Ovary (tissue), 10 donors: ENCODE data around the gene FOXM1. TPM values are rescaled to one million over a fixed set of nuclear protein-coding genes. Genes with fewer than 3 reads are reported as not detected.

Experiments used
- DNase-seq, 5 donors: peaks; one replicate each; pipeline ENCODE4 v3.0.0-alpha.2; 2019 to 2020
- H3K27ac ChIP-seq, 2 donors: fragments of 200-600 bp; one replicate each; pipeline versions ENCODE4 v1.5.1 to v1.8.0; 2019 to 2022
- H3K27me3 ChIP-seq: fragments of 200-600 bp; one replicate; pipeline ENCODE4 v1.8.0; 2022
- H3K36me3 ChIP-seq: fragments of 200-600 bp; sonication (generic); one replicate; pipeline ENCODE4 v1.5.1; 2019
- H3K4me1 ChIP-seq: one replicate; pipeline ENCODE4 v1.8.1; 2013; ENCODE audit warnings: mild to moderate bottlenecking, moderate library complexity; ENCODE audit not compliant: insufficient read depth
- H3K4me3 ChIP-seq: fragments of 200-600 bp; sonication (generic); one replicate; pipeline ENCODE4 v1.5.1; 2017
- H3K9me3 ChIP-seq, 2 donors: fragments of 200-600 bp in 1 of 2; sonication (generic) in 1 of 2; one replicate each; pipeline versions ENCODE4 v1.5.1 to v1.8.1; 2013 to 2019; ENCODE audit warnings: mild to moderate bottlenecking in 1 of 2, moderate library complexity in 1 of 2
- CTCF ChIP-seq, 3 donors: fragments of 450-650 bp in 2 of 3; fragments of 200-600 bp in 1 of 3; IDR thresholded peaks; one replicate each; pipeline versions ENCODE4 v1.5.1 to v1.8.0; 2016 to 2022; ENCODE audit warnings: antibody characterized with exemption in 3 of 3, mild to moderate bottlenecking in 1 of 3
- EP300 ChIP-seq: sonication (generic); formaldehyde crosslinking; IDR thresholded peaks from one replicate; pipeline ENCODE4 v1.6.1; 2017; ENCODE audit warnings: antibody characterized with exemption
- POLR2A ChIP-seq: fragments of 450-650 bp; IDR thresholded peaks from one replicate; pipeline ENCODE4 v1.6.1; 2017; ENCODE audit warnings: antibody characterized with exemption, mild to moderate bottlenecking, moderate library complexity
- WGBS, 3 donors: extraction: QIAGEN DNeasy Blood & Tissue Kit in 1 of 3; methylation state at CpG; one replicate each; pipeline versions ENCODE4 v1.1.5 to v1.1.7; 2013 to 2017; 5-methylcytosine and 5-hydroxymethylcytosine counted together
- intact Hi-C, 4 donors: fragments of 100-400 bp; cut with DNase I; formaldehyde crosslinking; loops; one replicate each; pipeline versions ENCODE4 v1.11.0 to v1.15.1; 2022 to 2023
- long read RNA-seq, 3 donors: library from polyadenylated mRNA in 2 of 3; unstranded in 2 of 3; transcript quantifications; one replicate each; pipeline ENCODE4 v2.0.0 and lab custom pipeline, GENCODE V29; 2021 to 2026
- polyA plus RNA-seq, 2 donors: library from polyadenylated mRNA; stranded (reverse); fragments of 200-250 nt in 1 of 2; fragments of 350-450 nt in 1 of 2; fragmentation: Illumina TruSeq in 1 of 2; extraction: RNeasy Lipid Tissue Mini Kit (QIAGEN cat#74804) in 1 of 2; gene quantifications; one replicate each; pipeline ENCODE4 v1.2.3, GENCODE V29; 2013 to 2014
- total RNA-seq, 7 donors: library from RNA; depleted of rRNA in 2 of 7; stranded (reverse); fragments of >200 nt in 2 of 7; fragmentation: NEBNext Ultra II Directional in 3 of 7; extraction: Animal tissue kit (Norgen Biotek cat#: 25700) in 3 of 7; gene quantifications; one replicate each; pipeline versions ENCODE4 v1.1.0 to v1.2.4, GENCODE V29; 2016 to 2023
- donor health status: DM: no; HTN: no; CAD: no; lungs with moderate emphysema.
- donor health status: DM: no; HTN: no; CAD: no.
- donor health status: Bipolar disorder and iron deficiency.
- donor health status: DM: yes; HTN: yes; CAD: no.
- donor health status: DM: no; HTN: no; CAD: no.
- donor health status: DM: yes; HTN: yes; CAD: no.

FOXM1 gene
- total RNA-seq (1 to 10 TPM in 1 of 7 donors, under 1 TPM in 4, not detected in 2; 0.22 to 2.5 (median 0.36) TPM), polyA plus RNA-seq (1 to 10 TPM in 1 of 2 donors, under 1 TPM in 1; 0.62 to 3.0 TPM)
- long read RNA-seq, donor 1: 0 reads
- long read RNA-seq, donor 2, partial matches to known transcripts: 0 of 3 reads
- long read RNA-seq, donor 2, other reads (novel, unspliced or antisense): 0 of 3 reads
- long read RNA-seq, donor 3, partial matches to known transcripts: 0 of 2 reads
- long read RNA-seq, donor 3, other reads (novel, unspliced or antisense): 2 of 2 reads

DNA sequence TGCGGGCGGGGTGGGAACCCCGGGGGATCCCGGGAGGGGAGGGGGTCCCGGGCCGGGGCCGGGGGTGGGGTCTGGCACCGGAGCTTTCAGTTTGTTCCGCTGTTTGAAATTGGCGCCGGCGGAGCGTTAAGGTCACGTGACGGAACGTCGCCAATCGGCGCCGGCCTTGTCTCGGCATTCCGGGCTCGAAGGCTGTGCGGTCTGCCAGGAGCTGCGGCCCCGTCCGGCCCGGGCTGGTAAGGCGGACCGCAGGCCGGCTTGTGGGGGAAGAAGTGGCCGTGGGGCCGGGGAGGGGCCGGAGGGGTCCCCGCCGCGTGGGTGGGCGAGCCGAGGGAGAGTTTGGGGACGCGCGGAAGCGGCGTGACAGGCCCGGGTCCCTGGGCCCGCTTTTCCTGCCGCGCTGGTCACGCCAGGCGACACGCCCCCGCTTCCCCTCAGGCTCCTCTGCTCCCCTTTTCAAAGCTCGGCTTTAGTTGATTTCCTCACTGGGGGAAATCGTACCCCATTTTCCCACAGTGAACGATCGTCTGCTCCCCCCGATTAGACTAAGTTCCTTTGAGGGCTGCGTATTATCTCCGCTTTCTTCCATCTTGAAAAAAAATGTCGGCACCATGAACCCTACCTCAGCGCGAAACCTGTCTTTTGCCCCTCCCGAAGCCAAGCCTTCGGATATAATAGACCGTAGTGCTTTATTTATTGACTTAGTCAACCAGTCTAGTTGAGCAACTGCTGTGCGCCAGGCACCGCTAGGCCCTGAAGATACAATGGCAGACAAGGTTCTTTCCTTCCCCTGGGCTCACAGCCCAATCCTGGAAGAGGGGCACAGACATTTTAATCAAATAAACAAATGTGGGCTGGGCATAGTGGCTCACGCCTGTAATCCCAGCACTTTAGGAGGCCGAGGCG, at the start of gene FOXM1, which contains the start of gene RHNO1:
FOXM1 (minus strand) TSS at position 128 of the 906 bp plus-strand sequence. CDS start 2,696 bp downstream, outside the sequence.
RHNO1 (plus strand) TSS at position 177 of the 906 bp plus-strand sequence. CDS start 8,144 bp downstream, outside the sequence.
- intact Hi-C loops: loop anchor here in 1 of 4 donors (10.0 kb wide), 1 partner anchor 158 kb away; no protein-coding TSS in a partner anchor
- DNase-seq: peak; percentile 90 to 95 (median 93)
- no peaks in the 10 kb centered on the region for H3K27me3 ChIP-seq
- peak within 1 kb of the TSS; percentile 94 for H3K4me3 ChIP-seq
- peak within 1 kb of the TSS; percentile 71 to 78 for H3K27ac ChIP-seq
- WGBS, 3 donors: 0 to 2% (median 0%) methylated on average over 48 to 70 of the region's 70 CpGs
- TF ChIP-seq POLR2A (peak; percentile 52), CTCF (IDR thresholded peaks at IDR 0.05) (peak in 1 of 3 donors; percentile 14), EP300 (no peak)
- no peaks in the 10 kb centered on the region for H3K9me3 ChIP-seq
- H3K36me3 ChIP-seq: no peaks in the 10 kb centered on the region
- peaks cover 5% of the 10 kb centered on the region for H3K4me1 ChIP-seq

DNA sequence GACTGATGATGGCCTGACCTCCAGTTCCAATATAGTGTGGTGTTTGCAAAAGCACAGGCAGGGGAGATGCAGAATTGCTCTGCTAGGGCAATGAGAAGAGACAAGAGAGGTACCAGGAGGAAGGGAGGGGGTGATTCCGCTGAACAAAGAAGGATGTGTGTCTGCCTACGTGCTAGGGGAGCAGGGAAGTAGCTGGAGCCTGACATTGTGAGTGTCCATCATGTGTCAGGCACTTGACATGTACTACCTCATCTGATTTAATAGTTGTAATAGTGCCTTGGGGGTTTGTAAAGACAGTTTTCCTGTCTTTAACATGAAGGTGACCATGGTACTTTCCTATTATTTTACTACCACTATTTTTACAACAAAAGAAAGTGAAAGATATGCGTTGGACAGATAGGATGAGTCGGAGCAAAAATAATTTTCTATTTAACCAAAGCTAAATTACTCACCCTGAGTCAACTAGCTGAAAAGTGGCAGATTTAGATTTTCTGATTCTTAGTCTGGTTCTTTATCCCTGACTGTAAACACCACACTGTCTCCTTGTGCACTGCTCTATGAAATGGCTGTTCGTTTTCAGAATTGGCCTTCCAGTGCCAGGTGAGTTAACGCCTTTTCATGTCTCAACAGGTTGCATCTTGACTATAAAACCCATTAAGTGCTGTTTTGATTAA, 48.5 kb upstream of the FOXM1 start:
- Histone ChIP-seq H3K36me3 (no peaks in the 10 kb centered on the region), H3K27ac (no peak overlapping the region), H3K9me3 (no peaks in the 10 kb centered on the region), H3K4me1 (no peaks in the 10 kb centered on the region), H3K27me3 (no peaks in the 10 kb centered on the region), H3K4me3 (no peak overlapping the region)
- intact Hi-C loops: no loop called here
- WGBS, 3 donors: 81 to 84% (median 84%) methylated on average over 6 of the region's 6 CpGs
- TF ChIP-seq CTCF (IDR thresholded peaks at IDR 0.05) (no peak), POLR2A (no peak), EP300 (no peak)
- no peak for DNase-seq

DNA sequence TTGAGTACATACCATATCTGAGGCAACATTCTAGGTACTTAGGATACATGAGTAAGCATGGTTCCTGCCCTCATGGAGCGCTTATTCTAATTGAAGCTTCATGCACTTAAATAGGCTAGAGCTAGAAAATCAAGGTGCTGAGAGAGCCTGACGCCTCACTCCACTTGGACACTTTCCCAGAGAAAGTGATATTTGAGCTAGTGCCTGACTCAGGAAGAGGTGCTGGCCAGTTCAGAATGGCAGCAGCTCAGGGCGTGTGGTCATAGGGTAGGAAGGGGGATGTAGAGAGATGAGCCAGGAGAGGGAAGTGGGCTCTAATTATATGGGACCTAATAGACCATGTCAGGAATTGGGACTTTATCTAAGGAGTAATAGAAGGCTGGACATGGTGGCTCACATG, 47.0 kb upstream of the FOXM1 start:
- Histone ChIP-seq H3K4me3 (no peak overlapping the region), H3K27me3 (no peaks in the 10 kb centered on the region), H3K9me3 (no peaks in the 10 kb centered on the region), H3K27ac (no peak overlapping the region), H3K36me3 (no peaks in the 10 kb centered on the region), H3K4me1 (no peaks in the 10 kb centered on the region)
- intact Hi-C loops: no loop called here
- DNase-seq: no peak
- no peak for TF ChIP-seq POLR2A
- TF ChIP-seq CTCF (IDR thresholded peaks at IDR 0.05): no peak
- no peak for TF ChIP-seq EP300
- 83 to 88% (median 85%) methylated on average over 3 of the region's 3 CpGs for WGBS, 3 donors

DNA sequence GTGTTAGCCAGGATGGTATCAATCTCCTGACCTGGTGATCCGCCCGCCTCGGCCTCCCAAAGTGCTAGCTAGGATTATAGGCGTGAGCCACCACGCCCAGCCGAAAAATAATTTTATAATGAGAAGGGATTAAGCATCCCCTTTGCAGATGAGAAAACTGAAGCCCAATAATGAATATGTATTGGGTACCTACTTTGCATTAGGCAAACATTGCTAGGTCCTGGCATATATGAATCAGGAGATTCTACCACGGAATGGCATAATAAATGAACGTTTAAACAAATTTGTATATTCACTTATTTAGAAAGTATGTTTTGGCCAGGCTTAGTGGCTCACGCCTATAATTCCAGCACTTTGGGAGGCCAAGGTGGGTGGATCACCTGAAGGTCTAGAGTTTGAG, 46.1 kb upstream of the FOXM1 start:
- 96 to 97% (median 96%) methylated on average over 9 of the region's 9 CpGs for WGBS, 3 donors
- Histone ChIP-seq H3K4me1 (no peaks in the 10 kb centered on the region), H3K27me3 (no peaks in the 10 kb centered on the region), H3K36me3 (no peaks in the 10 kb centered on the region), H3K9me3 (no peaks in the 10 kb centered on the region), H3K27ac (no peak overlapping the region), H3K4me3 (no peak overlapping the region)
- TF ChIP-seq EP300: no peak
- no peak for TF ChIP-seq POLR2A
- TF ChIP-seq CTCF (IDR thresholded peaks at IDR 0.05): no peak
- intact Hi-C loops: no loop called here
- no peak for DNase-seq
